Ovary (tissue), 9 donors: ENCODE results near the gene TM9SF3. TPM values are rescaled to one million over a fixed set of nuclear protein-coding genes. Genes with fewer than 3 reads are reported as not detected.

ENCODE experiments used
- DNase-seq, 5 donors: peaks; one replicate each; pipeline ENCODE4 v3.0.0-alpha.2; 2019 to 2020
- H3K27ac ChIP-seq, 2 donors: fragments of 200-600 bp; one replicate each; pipeline versions ENCODE4 v1.5.1 to v1.8.0; 2019 to 2022
- H3K27me3 ChIP-seq: fragments of 200-600 bp; one replicate; pipeline ENCODE4 v1.8.0; 2022
- H3K36me3 ChIP-seq: fragments of 200-600 bp; sonication (generic); one replicate; pipeline ENCODE4 v1.5.1; 2019
- H3K4me1 ChIP-seq: one replicate; pipeline ENCODE4 v1.8.1; 2013; ENCODE audit warnings: mild to moderate bottlenecking, moderate library complexity; ENCODE audit not compliant: insufficient read depth
- H3K4me3 ChIP-seq: fragments of 200-600 bp; sonication (generic); one replicate; pipeline ENCODE4 v1.5.1; 2017
- H3K9me3 ChIP-seq, 2 donors: fragments of 200-600 bp in 1 of 2; sonication (generic) in 1 of 2; one replicate each; pipeline versions ENCODE4 v1.5.1 to v1.8.1; 2013 to 2019; ENCODE audit warnings: mild to moderate bottlenecking in 1 of 2, moderate library complexity in 1 of 2
- EP300 ChIP-seq: sonication (generic); formaldehyde crosslinking; IDR thresholded peaks from one replicate; pipeline ENCODE4 v1.6.1; 2017; ENCODE audit warnings: antibody characterized with exemption
- POLR2A ChIP-seq: fragments of 450-650 bp; IDR thresholded peaks from one replicate; pipeline ENCODE4 v1.6.1; 2017; ENCODE audit warnings: antibody characterized with exemption, mild to moderate bottlenecking, moderate library complexity
- WGBS, 3 donors: extraction: QIAGEN DNeasy Blood & Tissue Kit in 1 of 3; methylation state at CpG; one replicate each; pipeline versions ENCODE4 v1.1.5 to v1.1.7; 2013 to 2017; 5-methylcytosine and 5-hydroxymethylcytosine counted together
- intact Hi-C, 4 donors: fragments of 100-400 bp; cut with DNase I; formaldehyde crosslinking; loops; one replicate each; pipeline versions ENCODE4 v1.11.0 to v1.15.1; 2022 to 2023
- polyA plus RNA-seq, 2 donors: library from polyadenylated mRNA; stranded (reverse); fragments of 200-250 nt in 1 of 2; fragments of 350-450 nt in 1 of 2; fragmentation: Illumina TruSeq in 1 of 2; extraction: RNeasy Lipid Tissue Mini Kit (QIAGEN cat#74804) in 1 of 2; gene quantifications; one replicate each; pipeline ENCODE4 v1.2.3, GENCODE V29; 2013 to 2014
- total RNA-seq, 7 donors: library from RNA; depleted of rRNA in 2 of 7; stranded (reverse); fragments of >200 nt in 2 of 7; fragmentation: NEBNext Ultra II Directional in 3 of 7; extraction: Animal tissue kit (Norgen Biotek cat#: 25700) in 3 of 7; gene quantifications; one replicate each; pipeline versions ENCODE4 v1.1.0 to v1.2.4, GENCODE V29; 2016 to 2023
- TF ChIP-seq, protein P1 (sequence below), 3 donors: fragments of 450-650 bp in 2 of 3; fragments of 200-600 bp in 1 of 3; IDR thresholded peaks; one replicate each; pipeline versions ENCODE4 v1.5.1 to v1.8.0; 2016 to 2022; ENCODE audit warnings: antibody characterized with exemption in 3 of 3, mild to moderate bottlenecking in 1 of 3
- donor health status: DM: no; HTN: no; CAD: no; lungs with moderate emphysema.
- donor health status: DM: no; HTN: no; CAD: no.
- donor health status: Bipolar disorder and iron deficiency.
- donor health status: DM: yes; HTN: yes; CAD: no.
- donor health status: DM: no; HTN: no; CAD: no.
- donor health status: DM: yes; HTN: yes; CAD: no.

The TM9SF3 gene
- total and polyA plus RNA-seq, 9 donors = 51.7 to 157 (median 101) TPM

DNA sequence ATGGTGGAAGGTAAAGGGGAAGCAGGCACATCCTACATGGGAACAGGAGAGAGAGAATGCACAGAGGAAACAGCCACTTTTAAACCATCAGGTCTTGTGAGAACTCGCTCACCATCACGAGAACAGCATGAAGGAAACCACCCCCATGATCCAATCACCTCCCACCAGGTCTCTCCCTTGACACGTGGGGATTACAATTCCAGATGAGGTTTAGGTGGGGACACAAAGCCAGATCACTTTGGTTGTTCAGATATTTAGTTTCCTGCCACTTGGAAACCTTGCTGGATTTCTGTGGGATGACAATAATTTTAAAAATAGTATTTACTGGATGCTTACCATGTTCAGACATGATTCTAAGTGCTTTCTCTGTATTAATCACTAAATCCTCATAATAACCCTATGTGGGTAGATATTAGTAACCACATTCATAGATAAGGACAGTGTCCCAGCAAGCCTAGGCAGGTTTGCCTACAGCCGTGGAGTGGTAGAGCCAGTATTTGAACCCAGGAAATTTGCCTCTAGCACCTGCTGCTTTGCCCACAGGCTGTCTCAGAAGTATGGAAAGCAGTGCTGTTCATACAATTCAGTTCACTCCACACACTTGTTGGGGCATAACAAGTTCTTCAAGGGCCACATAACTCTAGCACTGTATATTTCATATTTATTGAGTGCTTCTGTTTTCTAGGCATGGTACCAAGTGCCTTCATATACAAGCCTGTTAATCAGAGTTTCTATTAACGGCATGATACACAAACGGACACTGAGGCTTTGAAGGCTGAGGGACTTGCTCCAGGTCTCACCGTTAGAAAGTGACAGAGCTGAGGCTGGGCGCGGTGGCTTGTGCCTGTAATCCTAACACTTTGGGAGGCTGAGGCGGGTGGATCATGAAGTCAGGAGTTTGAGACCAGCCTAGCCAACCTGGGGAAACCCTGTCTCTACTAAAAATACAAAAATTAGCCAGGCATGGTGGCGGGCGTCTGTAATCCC is 81.4 kb downstream of the TM9SF3 start:
- 72 to 79% (median 75%) methylated on average over 12 of the region's 12 CpGs for WGBS, 3 donors
- H3K9me3 ChIP-seq = no peaks in the 10 kb centered on the region
- TF ChIP-seq EP300 (no peak), POLR2A (no peak)
- TF ChIP-seq, protein P1, sequence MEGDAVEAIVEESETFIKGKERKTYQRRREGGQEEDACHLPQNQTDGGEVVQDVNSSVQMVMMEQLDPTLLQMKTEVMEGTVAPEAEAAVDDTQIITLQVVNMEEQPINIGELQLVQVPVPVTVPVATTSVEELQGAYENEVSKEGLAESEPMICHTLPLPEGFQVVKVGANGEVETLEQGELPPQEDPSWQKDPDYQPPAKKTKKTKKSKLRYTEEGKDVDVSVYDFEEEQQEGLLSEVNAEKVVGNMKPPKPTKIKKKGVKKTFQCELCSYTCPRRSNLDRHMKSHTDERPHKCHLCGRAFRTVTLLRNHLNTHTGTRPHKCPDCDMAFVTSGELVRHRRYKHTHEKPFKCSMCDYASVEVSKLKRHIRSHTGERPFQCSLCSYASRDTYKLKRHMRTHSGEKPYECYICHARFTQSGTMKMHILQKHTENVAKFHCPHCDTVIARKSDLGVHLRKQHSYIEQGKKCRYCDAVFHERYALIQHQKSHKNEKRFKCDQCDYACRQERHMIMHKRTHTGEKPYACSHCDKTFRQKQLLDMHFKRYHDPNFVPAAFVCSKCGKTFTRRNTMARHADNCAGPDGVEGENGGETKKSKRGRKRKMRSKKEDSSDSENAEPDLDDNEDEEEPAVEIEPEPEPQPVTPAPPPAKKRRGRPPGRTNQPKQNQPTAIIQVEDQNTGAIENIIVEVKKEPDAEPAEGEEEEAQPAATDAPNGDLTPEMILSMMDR (IDR thresholded peaks at IDR 0.05) = no peak
- H3K27ac ChIP-seq = no peak overlapping the region
- no peak overlapping the region for H3K4me3 ChIP-seq
- H3K4me1 ChIP-seq = no peaks in the 10 kb centered on the region
- no peaks in the 10 kb centered on the region for H3K36me3 ChIP-seq
- no peak for DNase-seq
- H3K27me3 ChIP-seq = no peaks in the 10 kb centered on the region
- intact Hi-C loops = loop anchor here in 2 of 4 donors (10.0 kb wide), 1 partner anchor 111 kb away; no protein-coding TSS in a partner anchor

DNA sequence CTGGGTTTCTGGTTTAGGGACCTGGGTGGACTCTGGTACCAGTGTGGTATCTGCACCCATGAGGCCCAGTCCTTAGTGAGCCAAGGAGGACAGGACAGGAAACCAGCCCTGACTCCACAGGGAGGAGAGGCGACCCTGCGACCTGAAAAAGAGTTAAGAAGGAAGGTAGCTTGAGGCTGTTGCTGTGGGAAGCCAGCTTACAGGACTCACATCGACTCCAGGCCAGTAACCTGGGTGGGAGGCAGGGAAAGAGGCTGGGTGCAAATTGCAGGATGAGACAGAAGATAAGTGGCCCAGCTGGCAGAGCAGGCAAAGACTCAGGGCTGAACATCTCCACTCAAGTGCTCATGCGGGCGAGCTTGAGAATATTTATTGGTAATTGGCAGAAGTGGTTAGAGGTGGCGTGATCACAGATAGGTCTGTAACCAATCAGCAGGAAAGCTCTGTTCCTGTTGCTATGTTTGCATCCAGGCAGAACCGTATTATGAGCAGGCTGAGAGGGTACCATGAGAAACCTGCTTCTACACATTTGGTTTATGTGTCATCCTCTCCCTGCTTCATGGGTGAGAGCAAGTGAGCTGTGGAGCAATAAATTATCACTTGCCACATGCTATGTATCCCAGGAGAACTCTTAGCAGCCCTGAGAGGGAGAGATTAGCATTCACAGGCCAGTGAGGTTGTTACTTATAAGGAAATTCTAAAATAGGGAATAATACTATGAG is 84.1 kb downstream of the TM9SF3 start:
- 78 to 82% (median 78%) methylated on average over 7 of the region's 7 CpGs for WGBS, 3 donors
- Histone ChIP-seq H3K36me3 (no peaks in the 10 kb centered on the region), H3K27me3 (no peaks in the 10 kb centered on the region), H3K27ac (no peak overlapping the region), H3K9me3 (no peaks in the 10 kb centered on the region), H3K4me1 (no peaks in the 10 kb centered on the region), H3K4me3 (no peak overlapping the region)
- TF ChIP-seq EP300 (no peak), POLR2A (no peak)
- TF ChIP-seq, protein P1 (IDR thresholded peaks at IDR 0.05) = no peak
- DNase-seq = no peak
- intact Hi-C loops = loop anchor here in 2 of 4 donors (10.0 kb wide), 1 partner anchor 108 kb away; no protein-coding TSS in a partner anchor

DNA sequence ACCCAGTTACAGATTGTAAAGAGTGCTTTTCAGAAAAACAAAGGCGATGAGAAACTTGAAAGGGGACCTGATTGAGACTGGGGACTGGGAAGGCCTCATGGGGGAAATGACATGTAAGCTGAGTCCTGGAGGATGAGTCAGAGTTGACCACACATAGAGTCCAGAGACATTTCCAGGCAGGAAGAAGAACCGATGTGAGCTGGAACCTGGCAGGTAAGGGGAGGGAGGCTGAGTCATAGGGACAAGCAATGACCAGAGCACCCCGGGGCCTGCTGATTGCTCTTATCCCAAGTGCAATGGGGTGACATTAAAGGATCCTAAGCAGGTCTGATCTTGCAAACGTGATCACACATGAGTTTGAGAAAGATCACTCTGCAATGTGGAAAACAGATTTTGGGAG is 84.8 kb downstream of the TM9SF3 start:
- no peaks in the 10 kb centered on the region for H3K36me3 ChIP-seq
- H3K4me3 ChIP-seq = no peak overlapping the region
- no peaks in the 10 kb centered on the region for H3K9me3 ChIP-seq
- 77 to 79% (median 78%) methylated on average over 4 of the region's 4 CpGs for WGBS, 3 donors
- no peaks in the 10 kb centered on the region for H3K27me3 ChIP-seq
- H3K4me1 ChIP-seq = no peaks in the 10 kb centered on the region
- TF ChIP-seq, protein P1 (IDR thresholded peaks at IDR 0.05) = no peak
- TF ChIP-seq EP300 (no peak), POLR2A (no peak)
- no peak overlapping the region for H3K27ac ChIP-seq
- intact Hi-C loops = loop anchor here in 2 of 4 donors (10.0 kb wide), 1 partner anchor 107 kb away; no protein-coding TSS in a partner anchor
- DNase-seq = no peak

DNA sequence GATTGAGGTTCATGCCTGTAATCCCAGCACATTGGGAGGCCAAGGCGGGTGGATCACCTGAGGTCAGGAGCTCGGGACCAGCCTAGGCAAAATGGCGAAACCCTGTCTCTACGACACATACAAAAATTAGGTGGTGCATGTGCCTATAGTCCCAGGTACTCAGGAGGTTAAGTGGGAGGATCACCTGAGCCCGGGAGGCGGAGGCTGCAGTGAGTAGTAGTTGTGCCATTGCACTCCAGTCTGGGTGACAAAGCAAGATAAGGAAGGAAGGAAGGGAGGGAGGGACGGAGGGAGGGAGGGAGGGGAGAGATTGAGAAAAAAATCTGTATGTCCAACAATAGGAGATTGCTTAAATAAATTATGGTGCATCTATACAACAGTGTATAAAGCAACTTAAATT is 86.3 kb downstream of the TM9SF3 start:
- no peaks in the 10 kb centered on the region for H3K36me3 ChIP-seq
- H3K27me3 ChIP-seq = no peaks in the 10 kb centered on the region
- TF ChIP-seq POLR2A (no peak), EP300 (no peak)
- TF ChIP-seq, protein P1 (IDR thresholded peaks at IDR 0.05) = no peak
- no peaks in the 10 kb centered on the region for H3K9me3 ChIP-seq
- intact Hi-C loops = loop anchor here in 2 of 4 donors (10.0 kb wide), 1 partner anchor 106 kb away; no protein-coding TSS in a partner anchor
- no peak overlapping the region for H3K4me3 ChIP-seq
- no peak for DNase-seq
- WGBS, 3 donors = 77 to 84% (median 81%) methylated on average over 7 of the region's 7 CpGs
- H3K4me1 ChIP-seq = no peaks in the 10 kb centered on the region
- no peak overlapping the region for H3K27ac ChIP-seq
